Mucosa of stomach (tissue), 1 donor: ENCODE measurements around the gene SLF2.
A peak's percentile ranks its signal among the peaks of the same experiment; 100 is the strongest.

Experiments used
- H3K27me3 ChIP-seq: one replicate; pipeline ENCODE4 v1.7.0; 2013; ENCODE audit warnings: mild to moderate bottlenecking, low read length; ENCODE audit not compliant: control insufficient read depth, insufficient read depth
- H3K36me3 ChIP-seq: one replicate; pipeline ENCODE4 v1.7.0; 2013; ENCODE audit warnings: low read length; ENCODE audit not compliant: control insufficient read depth, insufficient read depth
- H3K4me1 ChIP-seq: one replicate; pipeline ENCODE4 v1.7.0; 2013; ENCODE audit warnings: mild to moderate bottlenecking, low read length; ENCODE audit not compliant: control insufficient read depth, insufficient read depth
- H3K4me3 ChIP-seq: one replicate; pipeline ENCODE4 v1.7.0; 2013; ENCODE audit warnings: low read length
- H3K9ac ChIP-seq: one replicate; pipeline ENCODE4 v1.7.0; 2013; ENCODE audit warnings: mild to moderate bottlenecking, low read length, moderate library complexity
- H3K9me3 ChIP-seq: one replicate; pipeline ENCODE4 v1.7.0; 2013; ENCODE audit warnings: mild to moderate bottlenecking, low read length, moderate library complexity; ENCODE audit not compliant: control insufficient read depth
- donor health status: Pancreatic carcinoma.

SLF2 gene

GRCh38 chr10:100980711-100981110 is 67.9 kb downstream of the SLF2 start:
- H3K4me3 ChIP-seq: no peak overlapping the region
- H3K27me3 ChIP-seq: no peaks in the 10 kb centered on the region
- peaks cover 14% of the 10 kb centered on the region for H3K36me3 ChIP-seq
- H3K9ac ChIP-seq: no peak overlapping the region
- H3K9me3 ChIP-seq: no peaks in the 10 kb centered on the region
- no peaks in the 10 kb centered on the region for H3K4me1 ChIP-seq

GRCh38 chr10:100981178-100981772 is 68.5 kb downstream of the SLF2 start:
- H3K9ac ChIP-seq: no peak overlapping the region
- no peak overlapping the region for H3K4me3 ChIP-seq
- peaks cover under 1% of the 10 kb centered on the region for H3K4me1 ChIP-seq
- no peaks in the 10 kb centered on the region for H3K27me3 ChIP-seq
- no peaks in the 10 kb centered on the region for H3K9me3 ChIP-seq
- peaks cover 10% of the 10 kb centered on the region for H3K36me3 ChIP-seq

- Histone ChIP-seq H3K9ac (no peak overlapping the region), H3K4me1 (peaks cover 15% of the 10 kb centered on the region), H3K36me3 (peaks cover 8% of the 10 kb centered on the region), H3K27me3 (no peaks in the 10 kb centered on the region), H3K4me3 (no peak overlapping the region), H3K9me3 (no peaks in the 10 kb centered on the region)
These were observed 70.4 kb downstream of the SLF2 start for GRCh38 chr10:100982916-100983830.

- Histone ChIP-seq H3K9ac (no peak overlapping the region), H3K36me3 (peaks cover 8% of the 10 kb centered on the region), H3K4me3 (no peak overlapping the region), H3K27me3 (no peaks in the 10 kb centered on the region), H3K9me3 (no peaks in the 10 kb centered on the region), H3K4me1 (peaks cover 17% of the 10 kb centered on the region)
These were observed 71.3 kb downstream of the SLF2 start for GRCh38 chr10:100983868-100984671.

- H3K9ac ChIP-seq: no peak overlapping the region
- H3K4me3 ChIP-seq: no peak overlapping the region
- peaks cover 4% of the 10 kb centered on the region for H3K36me3 ChIP-seq
- peaks cover 17% of the 10 kb centered on the region for H3K4me1 ChIP-seq
- no peaks in the 10 kb centered on the region for H3K9me3 ChIP-seq
- no peaks in the 10 kb centered on the region for H3K27me3 ChIP-seq
These were observed 72.0 kb downstream of the SLF2 start for GRCh38 chr10:100984672-100985177.

GRCh38 chr10:100985336-100985735 is 72.6 kb downstream of the SLF2 start:
- Histone ChIP-seq H3K27me3 (no peaks in the 10 kb centered on the region), H3K4me1 (peaks cover 17% of the 10 kb centered on the region), H3K36me3 (no peaks in the 10 kb centered on the region), H3K4me3 (no peak overlapping the region), H3K9ac (no peak overlapping the region), H3K9me3 (no peaks in the 10 kb centered on the region)

GRCh38 chr10:100986623-100986951 is 73.8 kb downstream of the SLF2 start:
- H3K36me3 ChIP-seq: no peaks in the 10 kb centered on the region

GRCh38 chr10:100986952-100987684 is 74.4 kb downstream of the SLF2 start, which contains the start of the genes MRPL43 and TWNK:
MRPL43 (minus strand) TSS chr10:100987497; CDS start chr10:100987443, 54 bp downstream.
TWNK (plus strand) TSS chr10:100987543; CDS start chr10:100988211, 668 bp downstream.
- Histone ChIP-seq H3K36me3 (no peaks in the 10 kb centered on the region), H3K27me3 (no peaks in the 10 kb centered on the region), H3K9ac (peak within 1 kb of the TSS; percentile 77), H3K4me1 (peaks cover 17% of the 10 kb centered on the region), H3K4me3 (peak within 1 kb of the TSS; percentile 100), H3K9me3 (no peaks in the 10 kb centered on the region)

More at GRCh38 chr10:100986623-100986951, 73.8 kb downstream of the SLF2 start:
- peak overlapping the region; percentile 77 for H3K9ac ChIP-seq
- no peaks in the 10 kb centered on the region for H3K9me3 ChIP-seq
- peaks cover 17% of the 10 kb centered on the region for H3K4me1 ChIP-seq
- H3K27me3 ChIP-seq: no peaks in the 10 kb centered on the region
- H3K4me3 ChIP-seq: peak overlapping the region; percentile 100

- Histone ChIP-seq H3K9me3 (no peaks in the 10 kb centered on the region), H3K9ac (peak overlapping the region; percentile 77), H3K4me3 (peak overlapping the region; percentile 100), H3K36me3 (no peaks in the 10 kb centered on the region), H3K4me1 (peaks cover 17% of the 10 kb centered on the region), H3K27me3 (no peaks in the 10 kb centered on the region)
These were observed 74.9 kb downstream of the SLF2 start for GRCh38 chr10:100987685-100988049.

GRCh38 chr10:100988166-100988565 is 75.4 kb downstream of the SLF2 start:
- Histone ChIP-seq H3K36me3 (no peaks in the 10 kb centered on the region), H3K4me1 (peaks cover 17% of the 10 kb centered on the region), H3K9me3 (no peaks in the 10 kb centered on the region), H3K4me3 (peak overlapping the region; percentile 100), H3K27me3 (no peaks in the 10 kb centered on the region), H3K9ac (no peak overlapping the region)

- no peaks in the 10 kb centered on the region for H3K9me3 ChIP-seq
- H3K4me1 ChIP-seq: peaks cover 17% of the 10 kb centered on the region
- no peaks in the 10 kb centered on the region for H3K36me3 ChIP-seq
- no peak overlapping the region for H3K9ac ChIP-seq
- H3K27me3 ChIP-seq: no peaks in the 10 kb centered on the region
- no peak overlapping the region for H3K4me3 ChIP-seq
These were observed 76.3 kb downstream of the SLF2 start for GRCh38 chr10:100989088-100989487.
